ENCODE data around the gene OBSCN. TPM values are rescaled to one million over a fixed set of nuclear protein-coding genes. Genes with fewer than 3 reads are reported as not detected.

The OBSCN gene
- total RNA-seq, 2 experiments from 2014 or later: 13.7 to 14.9 TPM

GRCh38 chr1:228411548-228412430 lies 203.9 kb downstream of the OBSCN start:
- H3K27ac Mint-ChIP-seq: no peak overlapping the region
- H3K4me3 Mint-ChIP-seq: no peak overlapping the region
- no peak for DNase-seq
- peaks cover 17% of the 10 kb centered on the region for H3K4me1 Mint-ChIP-seq
- H3K27me3 Mint-ChIP-seq: peaks cover 5% of the 10 kb centered on the region
- H3K36me3 Mint-ChIP-seq: no peaks in the 10 kb centered on the region
- H3K9me3 Mint-ChIP-seq: no peaks in the 10 kb centered on the region

GRCh38 chr1:228413241-228414010 lies 205.6 kb downstream of the OBSCN start:
- Mint-ChIP-seq H3K9me3 (no peaks in the 10 kb centered on the region), H3K27me3 (peaks cover 19% of the 10 kb centered on the region), H3K4me1 (peaks cover 13% of the 10 kb centered on the region), H3K27ac (no peak overlapping the region), H3K36me3 (no peaks in the 10 kb centered on the region), H3K4me3 (no peak overlapping the region)
- DNase-seq: no peak

- peaks cover 7% of the 10 kb centered on the region for H3K4me1 Mint-ChIP-seq
- no peak for DNase-seq
- no peak overlapping the region for H3K27ac Mint-ChIP-seq
- H3K9me3 Mint-ChIP-seq: no peaks in the 10 kb centered on the region
- H3K36me3 Mint-ChIP-seq: no peaks in the 10 kb centered on the region
- H3K27me3 Mint-ChIP-seq: peaks cover 21% of the 10 kb centered on the region
- H3K4me3 Mint-ChIP-seq: no peak overlapping the region
These were observed 206.8 kb downstream of the OBSCN start for GRCh38 chr1:228414511-228415211.

GRCh38 chr1:228415221-228415620 lies 207.4 kb downstream of the OBSCN start:
- Mint-ChIP-seq H3K27ac (no peak overlapping the region), H3K9me3 (no peaks in the 10 kb centered on the region), H3K4me3 (no peak overlapping the region), H3K36me3 (no peaks in the 10 kb centered on the region), H3K27me3 (peaks cover 26% of the 10 kb centered on the region), H3K4me1 (peaks cover 7% of the 10 kb centered on the region)
- DNase-seq: no peak

- H3K27ac Mint-ChIP-seq: no peak overlapping the region
- no peaks in the 10 kb centered on the region for H3K9me3 Mint-ChIP-seq
- H3K4me3 Mint-ChIP-seq: peak overlapping the region; percentile 60
- no peaks in the 10 kb centered on the region for H3K36me3 Mint-ChIP-seq
- DNase-seq: peak; percentile 18
- peaks cover 29% of the 10 kb centered on the region for H3K27me3 Mint-ChIP-seq
- peaks cover 7% of the 10 kb centered on the region for H3K4me1 Mint-ChIP-seq
These were observed 208.0 kb downstream of the OBSCN start for GRCh38 chr1:228415853-228416216.

- no peaks in the 10 kb centered on the region for H3K36me3 Mint-ChIP-seq
- H3K4me1 Mint-ChIP-seq: peaks cover 7% of the 10 kb centered on the region
- H3K27me3 Mint-ChIP-seq: peaks cover 30% of the 10 kb centered on the region
- no peaks in the 10 kb centered on the region for H3K9me3 Mint-ChIP-seq
- DNase-seq: peak; percentile 57
- H3K27ac Mint-ChIP-seq: peak within 1 kb of the TSS; percentile 79
- peak within 1 kb of the TSS; percentile 86 for H3K4me3 Mint-ChIP-seq
These were observed 208.5 kb downstream of the OBSCN start, which contains the start of gene TRIM17 for GRCh38 chr1:228416217-228416933. Gene TRIM17, minus strand, starts transcription at chr1:228416861. Its CDS starts 1,789 bp downstream, at chr1:228415072.

- peak overlapping the region; percentile 86 for H3K4me3 Mint-ChIP-seq
- no peaks in the 10 kb centered on the region for H3K9me3 Mint-ChIP-seq
- peaks cover 7% of the 10 kb centered on the region for H3K4me1 Mint-ChIP-seq
- no peak for DNase-seq
- no peak overlapping the region for H3K27ac Mint-ChIP-seq
- H3K27me3 Mint-ChIP-seq: peaks cover 37% of the 10 kb centered on the region
- no peaks in the 10 kb centered on the region for H3K36me3 Mint-ChIP-seq
These were observed 209.2 kb downstream of the OBSCN start for GRCh38 chr1:228417061-228417460.

- peaks cover 7% of the 10 kb centered on the region for H3K4me1 Mint-ChIP-seq
- H3K4me3 Mint-ChIP-seq: no peak overlapping the region
- H3K27me3 Mint-ChIP-seq: peaks cover 37% of the 10 kb centered on the region
- H3K36me3 Mint-ChIP-seq: no peaks in the 10 kb centered on the region
- H3K27ac Mint-ChIP-seq: no peak overlapping the region
- H3K9me3 Mint-ChIP-seq: no peaks in the 10 kb centered on the region
- DNase-seq: no peak
These were observed 209.8 kb downstream of the OBSCN start for GRCh38 chr1:228417483-228418203.

- H3K4me1 Mint-ChIP-seq: no peaks in the 10 kb centered on the region
- peaks cover 32% of the 10 kb centered on the region for H3K27me3 Mint-ChIP-seq
- no peak for DNase-seq
- no peaks in the 10 kb centered on the region for H3K9me3 Mint-ChIP-seq
- no peaks in the 10 kb centered on the region for H3K36me3 Mint-ChIP-seq
- H3K27ac Mint-ChIP-seq: no peak overlapping the region
- no peak overlapping the region for H3K4me3 Mint-ChIP-seq
These were observed 213.4 kb downstream of the OBSCN start for GRCh38 chr1:228420968-228421826.

GRCh38 chr1:228423404-228424053 lies 215.7 kb downstream of the OBSCN start:
- H3K27ac Mint-ChIP-seq: no peak overlapping the region
- H3K36me3 Mint-ChIP-seq: no peaks in the 10 kb centered on the region
- H3K4me3 Mint-ChIP-seq: no peak overlapping the region
- peaks cover 30% of the 10 kb centered on the region for H3K27me3 Mint-ChIP-seq
- no peaks in the 10 kb centered on the region for H3K4me1 Mint-ChIP-seq
- H3K9me3 Mint-ChIP-seq: no peaks in the 10 kb centered on the region
- no peak for DNase-seq

GRCh38 chr1:228424685-228425660 lies 217.1 kb downstream of the OBSCN start:
- no peak for DNase-seq
- Mint-ChIP-seq H3K36me3 (no peaks in the 10 kb centered on the region), H3K27me3 (peaks cover 27% of the 10 kb centered on the region), H3K9me3 (no peaks in the 10 kb centered on the region), H3K4me3 (no peak overlapping the region), H3K27ac (no peak overlapping the region), H3K4me1 (no peaks in the 10 kb centered on the region)

- Mint-ChIP-seq H3K27me3 (peaks cover 22% of the 10 kb centered on the region), H3K4me1 (no peaks in the 10 kb centered on the region), H3K4me3 (no peak overlapping the region), H3K27ac (no peak overlapping the region), H3K36me3 (no peaks in the 10 kb centered on the region), H3K9me3 (no peaks in the 10 kb centered on the region)
- DNase-seq: no peak
These were observed 218.8 kb downstream of the OBSCN start for GRCh38 chr1:228426518-228427175.

Data from activated naive CD8-positive, alpha-beta T cell treated with anti-CD3 and anti-CD28 coated beads for 36 hours (primary cell).